HG02571 (cell line): Measurements from ENCODE around the gene DCUN1D3.
"Not testable (repeated sequence)": the region's sequence is repeated elsewhere in the genome, so short reads cannot be mapped to it uniquely, and the experiment has no call there.

Source experiments
- ATAC-seq: cut with Tn5 transposase; IDR thresholded peaks from one replicate; pipeline ENCODE4 v1.9.1; 2021; ENCODE audit warnings: mild to moderate bottlenecking, moderate library complexity; ENCODE audit not compliant: unreplicated experiment

The DCUN1D3 gene

DNA sequence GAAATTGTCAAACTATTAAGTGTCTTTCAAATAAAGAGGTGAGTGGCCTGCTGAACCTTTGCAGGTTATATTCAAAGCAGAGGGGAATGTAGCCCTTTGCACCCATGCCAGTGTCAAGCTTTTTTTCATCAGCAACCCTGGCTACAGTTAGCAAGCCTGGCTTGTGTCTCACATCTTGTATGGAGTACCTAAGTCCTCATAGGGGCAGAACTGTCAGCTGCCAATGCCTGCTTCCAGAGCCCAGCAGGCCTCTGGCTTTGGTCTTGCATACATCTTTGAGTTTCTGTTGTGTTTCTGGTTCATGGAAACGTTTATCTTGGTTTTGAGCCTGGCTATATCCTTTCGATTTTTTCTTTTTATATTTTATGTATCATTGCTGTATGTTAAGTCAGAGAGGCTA, 67.1 kb downstream of the DCUN1D3 start:
- ATAC-seq, result no peak

DNA sequence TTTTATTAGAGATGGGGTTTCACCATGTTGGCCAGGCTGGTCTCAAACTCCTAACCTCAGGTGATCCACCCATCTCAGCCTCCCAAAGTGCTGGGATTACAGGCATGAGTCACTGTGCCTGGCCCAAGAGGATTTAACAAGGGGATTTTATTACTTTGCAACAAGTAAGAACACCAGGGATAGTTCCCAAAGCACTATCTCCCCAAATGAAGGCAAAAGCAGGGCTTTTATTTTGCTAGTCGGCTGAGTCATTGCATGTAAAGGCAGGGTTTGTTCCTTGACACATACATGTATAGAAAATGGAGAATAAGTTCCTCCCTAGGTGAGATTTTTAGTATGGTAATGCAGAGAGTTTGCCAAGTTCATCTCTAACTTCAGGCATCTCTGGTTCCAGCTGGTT, 69.8 kb downstream of the DCUN1D3 start:
- no peak for ATAC-seq

DNA sequence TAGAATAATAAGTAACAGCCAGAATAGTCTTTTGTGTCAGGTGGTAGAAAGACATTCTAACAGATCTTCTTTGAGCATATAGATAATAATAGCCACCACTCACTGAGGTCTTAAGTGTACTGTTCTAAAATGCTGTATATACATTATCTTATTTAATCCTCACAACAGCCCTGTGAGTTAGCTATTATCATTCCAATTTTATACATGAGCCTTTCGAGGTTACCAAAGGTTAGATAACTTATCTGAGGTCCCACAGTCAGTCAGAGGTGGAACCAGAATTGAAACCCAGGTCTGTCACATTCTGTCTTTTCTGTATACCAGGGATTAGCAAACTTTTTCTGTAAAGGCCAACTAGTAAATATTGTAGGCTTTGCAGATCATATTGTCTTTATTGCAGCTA, 70.6 kb downstream of the DCUN1D3 start:
- ATAC-seq, result no peak

DNA sequence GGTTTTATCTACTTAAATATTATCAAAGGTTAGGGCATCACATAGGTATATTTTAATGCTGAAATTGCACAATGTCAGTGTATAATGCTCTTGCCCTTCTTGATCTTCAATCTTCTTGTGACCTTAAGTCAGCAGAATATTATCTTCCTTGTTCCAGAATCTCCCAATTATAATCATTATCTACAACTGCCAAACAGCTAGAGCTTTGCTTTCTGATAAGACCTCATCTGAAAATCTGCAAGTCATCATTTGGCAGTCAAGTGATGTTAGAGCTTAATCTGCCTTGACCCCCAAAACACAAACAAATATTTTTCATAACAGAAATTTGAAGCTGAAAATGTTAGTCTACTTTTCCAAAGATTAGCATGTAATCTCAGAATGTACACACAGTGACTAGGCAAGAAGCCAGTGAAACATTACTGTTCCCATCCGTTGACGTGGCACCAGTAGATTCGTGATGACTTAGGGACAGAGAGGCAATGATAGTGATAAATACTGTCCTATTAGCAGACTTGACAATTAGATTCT, 74.1 kb downstream of the DCUN1D3 start:
- no peak for ATAC-seq

DNA sequence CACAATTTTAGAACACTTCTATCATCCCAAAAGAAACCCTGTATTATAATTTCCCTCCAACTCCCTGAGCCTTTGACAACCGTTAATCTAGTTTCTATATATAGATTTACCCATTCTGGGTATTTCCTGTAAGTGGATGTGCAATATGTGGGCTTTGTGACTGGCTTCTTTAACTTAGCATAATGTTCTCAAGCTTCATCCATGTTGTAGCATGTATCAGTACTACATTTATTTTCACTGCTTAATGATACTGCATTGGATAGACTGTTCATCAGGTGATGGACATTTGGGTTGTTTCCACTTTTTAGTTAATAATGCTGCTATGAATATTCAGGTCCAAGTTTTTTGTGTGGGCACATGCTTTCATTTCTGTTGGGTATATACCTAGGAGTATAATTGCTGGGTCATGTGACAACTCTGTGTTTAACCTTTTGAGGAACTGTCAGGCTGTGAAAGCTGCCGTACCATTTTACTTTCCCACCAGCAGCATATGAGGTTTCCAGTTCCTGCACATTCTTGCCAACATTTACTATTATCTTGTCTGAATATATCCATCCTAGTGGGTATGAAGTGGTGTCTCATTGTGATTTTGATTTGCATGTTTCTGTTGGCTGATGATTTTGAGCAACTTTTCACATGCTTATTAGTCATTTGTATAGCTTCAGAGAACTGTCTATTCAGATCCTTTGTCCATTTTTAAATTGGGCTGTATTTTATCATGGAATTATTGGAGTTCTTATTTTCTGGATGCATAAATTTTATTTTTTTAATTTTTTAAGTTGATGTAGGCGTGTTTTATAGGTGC, 77.4 kb downstream of the DCUN1D3 start:
- no peak for ATAC-seq

DNA sequence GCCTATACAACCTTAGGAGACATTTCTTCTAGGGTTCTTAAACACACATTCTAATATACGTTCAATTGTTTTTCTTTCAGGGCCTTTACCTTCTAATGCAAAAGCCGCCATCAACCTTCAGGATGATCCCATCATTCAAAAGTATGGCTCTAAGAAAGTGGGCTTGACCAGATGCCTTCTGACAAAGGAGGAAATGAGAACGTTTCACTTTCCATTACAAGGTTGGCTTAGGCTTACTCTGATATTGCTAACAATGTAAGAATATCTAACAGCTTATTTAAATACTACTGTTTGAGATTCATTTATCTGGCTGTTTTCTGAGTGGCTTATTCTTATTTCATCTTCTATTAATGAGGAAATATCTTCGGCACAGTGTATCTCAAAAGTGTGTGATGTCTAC, 78.5 kb downstream of the DCUN1D3 start:
- ATAC-seq, result no peak

DNA sequence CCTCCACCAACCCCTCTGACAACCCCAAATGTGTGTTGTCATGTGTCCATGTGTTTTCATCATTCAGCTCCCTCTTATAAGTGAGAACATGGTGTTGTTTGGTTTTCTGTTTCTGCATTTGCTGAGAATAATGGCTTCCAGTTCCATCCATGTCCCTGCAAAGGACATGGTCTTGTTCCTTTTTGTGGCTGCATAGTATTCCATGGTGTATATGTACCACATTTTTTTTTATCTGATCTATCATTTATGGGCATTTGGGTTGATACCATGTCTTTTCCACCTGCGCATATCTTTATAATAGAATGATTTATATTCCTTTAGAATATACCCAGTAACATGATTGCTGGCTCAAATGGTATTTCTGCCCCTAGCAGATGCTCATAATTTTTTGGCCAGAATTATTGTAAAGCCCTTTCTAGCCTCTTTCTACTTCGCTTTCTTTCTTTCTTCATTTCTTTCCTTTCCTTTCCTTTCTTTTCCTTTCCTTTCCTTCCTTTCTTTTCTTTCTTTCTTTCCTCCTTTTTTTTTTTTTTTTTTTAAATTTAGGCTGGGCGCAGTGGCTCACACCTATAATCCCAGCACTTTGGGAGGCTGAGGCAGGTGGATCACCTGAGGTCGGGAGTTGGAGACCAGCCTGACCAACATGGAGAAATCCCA, 81.1 kb downstream of the DCUN1D3 start:
- no peak for ATAC-seq

DNA sequence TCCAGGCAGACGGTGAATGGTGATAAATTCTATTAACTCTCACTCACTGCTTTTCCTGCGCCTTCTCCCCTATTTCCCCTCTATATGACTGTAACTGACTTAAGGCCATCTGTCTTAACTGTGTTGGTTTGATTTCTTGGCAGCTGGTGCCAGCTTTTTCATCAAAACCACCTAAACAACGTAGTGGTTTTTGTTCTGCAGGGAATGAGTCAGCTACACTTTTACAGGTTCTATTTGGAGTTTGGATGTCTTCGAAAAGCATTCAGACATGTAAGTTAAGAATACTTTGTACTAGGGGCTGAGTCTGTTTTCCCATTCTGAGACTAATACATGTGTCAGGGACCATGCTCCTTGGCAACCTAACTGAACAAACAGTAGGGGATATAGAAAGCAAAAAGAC, 85.4 kb downstream of the DCUN1D3 start:
- no peak for ATAC-seq

DNA sequence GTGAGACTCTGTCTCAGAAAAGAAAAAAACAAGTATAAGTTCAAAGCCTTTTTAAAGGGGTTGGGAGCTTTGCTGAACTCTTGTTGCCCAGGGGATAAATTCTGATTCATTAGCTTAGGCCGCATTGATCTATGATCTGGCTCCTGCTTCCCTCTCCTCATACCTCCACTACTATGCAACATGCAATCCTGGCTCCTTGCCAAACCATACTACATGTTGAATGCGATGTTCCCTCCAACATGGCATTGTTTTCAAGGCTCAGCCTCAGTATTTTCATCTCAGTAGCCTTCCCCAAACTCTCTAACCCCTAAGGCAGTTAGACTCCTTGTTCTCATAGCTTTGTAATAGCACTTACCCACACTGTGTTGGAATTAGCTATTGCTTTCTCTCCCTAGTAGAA, 87.6 kb downstream of the DCUN1D3 start:
- ATAC-seq, result no peak

DNA sequence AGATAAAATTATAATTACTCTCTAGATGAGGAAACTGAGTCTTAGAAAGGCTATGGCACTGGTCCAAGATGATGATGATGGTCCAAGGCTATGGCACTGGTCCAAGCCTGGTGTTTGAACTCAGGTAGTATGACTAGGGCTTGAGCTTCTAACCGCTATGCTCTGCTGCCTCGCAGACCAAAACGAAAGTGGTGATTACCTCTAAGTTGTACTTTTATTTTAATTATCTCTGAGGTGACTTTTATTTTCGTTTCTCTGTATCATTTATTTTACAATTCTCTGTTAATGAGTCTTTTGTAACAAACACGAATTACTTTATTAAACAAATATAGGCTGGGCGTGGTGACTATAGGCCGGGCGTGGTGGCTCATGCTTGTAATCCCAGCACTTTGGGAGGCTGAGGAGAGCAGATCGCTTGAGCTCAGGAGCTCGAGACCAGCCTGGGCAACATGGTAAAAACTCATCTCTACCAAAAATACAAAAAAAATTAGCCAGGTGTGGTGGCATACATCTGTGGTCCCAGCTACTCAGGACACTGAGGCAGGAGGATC, 88.2 kb downstream of the DCUN1D3 start:
- ATAC-seq, result no peak

DNA sequence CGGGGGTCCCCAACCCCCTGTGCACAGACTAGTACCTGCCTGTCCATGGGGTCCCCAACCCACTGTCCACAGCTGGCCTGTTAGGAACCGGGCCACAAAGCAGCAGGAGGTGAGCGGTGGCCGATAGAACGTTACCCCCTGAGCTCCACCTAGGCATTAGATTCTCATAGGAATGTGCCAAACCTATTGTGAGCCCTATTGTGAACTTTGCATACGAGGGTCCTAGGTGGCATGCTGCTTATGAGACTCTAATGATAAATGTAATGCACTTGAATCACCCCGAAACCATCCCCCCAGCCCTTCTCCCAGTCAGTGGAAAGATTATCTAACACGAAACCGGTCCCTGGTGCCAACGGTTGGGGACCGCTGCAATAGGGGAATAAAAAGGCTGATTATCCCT, 92.3 kb downstream of the DCUN1D3 start:
- no peak for ATAC-seq

DNA sequence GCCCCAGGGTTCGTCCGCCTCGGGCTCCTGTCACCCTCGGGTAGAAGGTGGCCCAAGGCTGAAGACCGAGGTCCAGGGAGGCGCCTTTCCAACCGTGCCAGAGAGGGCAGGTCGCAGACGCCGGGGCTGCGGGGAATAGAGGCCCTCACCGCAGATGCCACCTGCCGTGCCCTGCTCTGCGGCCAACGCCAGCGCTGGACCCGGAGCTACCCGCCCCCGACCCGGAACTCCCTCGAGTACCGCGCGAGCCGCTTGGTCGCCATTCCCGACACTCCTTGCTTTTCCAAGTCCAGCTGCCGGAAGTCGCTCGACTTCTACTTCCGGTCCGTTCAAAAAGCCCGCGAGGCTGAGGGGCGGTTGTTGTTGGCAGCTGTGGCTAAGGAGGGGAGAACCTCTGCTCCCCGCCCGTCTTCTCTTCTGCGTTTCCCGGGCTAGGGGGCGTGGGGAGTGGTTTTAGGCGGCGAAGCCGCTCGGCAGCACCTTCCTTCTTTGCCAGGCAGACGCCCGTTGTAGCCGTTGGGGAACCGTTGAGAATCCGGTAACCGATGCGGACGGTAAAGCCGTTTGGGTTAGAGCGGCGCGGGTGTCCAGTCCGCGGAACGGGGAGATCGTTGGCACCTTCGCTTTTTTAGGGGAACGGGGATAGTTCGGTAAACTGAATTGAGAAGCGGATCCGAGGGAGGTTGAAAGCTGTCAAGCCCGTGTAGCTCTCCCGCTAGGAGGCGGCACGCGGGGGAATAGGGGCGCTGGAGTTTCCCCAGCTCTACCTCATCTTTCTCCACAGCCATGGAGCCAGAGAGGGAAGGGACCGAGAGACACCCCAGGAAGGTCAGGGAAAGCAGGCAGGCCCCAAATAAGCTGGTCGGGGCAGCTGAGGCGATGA, 93.7 kb downstream of the DCUN1D3 start, which contains the start of the genes ERI2 and REXO5:
Gene ERI2 (minus strand): TSS at position 305 of the 883 bp plus-strand sequence. CDS start 42 bp downstream, at position 263.
Gene REXO5 (plus strand): TSS at position 360 of the 883 bp plus-strand sequence. CDS start 427 bp downstream, at position 787.
- peak; percentile 77 for ATAC-seq

DNA sequence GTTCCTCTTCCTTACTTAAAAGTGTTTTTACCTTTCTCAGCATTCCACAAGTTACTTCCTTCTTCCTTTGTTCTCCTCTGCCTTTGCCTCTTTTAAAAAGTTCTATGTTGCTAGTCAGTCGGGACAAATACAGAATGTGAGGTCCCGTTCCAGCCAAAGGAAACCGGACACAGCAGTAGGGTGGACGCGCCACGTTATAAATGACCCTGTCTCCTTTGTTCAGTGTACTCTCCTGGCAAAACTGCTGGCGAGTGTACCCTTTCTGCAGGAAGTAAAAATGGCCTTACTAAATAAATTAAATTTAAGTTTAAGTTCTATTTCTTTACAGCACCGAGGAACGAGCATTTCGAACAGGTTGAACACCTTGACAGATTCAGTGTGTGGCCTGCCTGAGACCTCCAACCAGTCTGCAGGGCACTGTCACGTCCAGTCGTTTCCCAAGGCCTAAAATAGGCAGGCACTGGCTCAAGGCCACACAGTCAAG, 94.4 kb downstream of the DCUN1D3 start:
- not testable (repeated sequence) for ATAC-seq
